Colonic mucosa (tissue), 4 donors: ENCODE results near the gene HS1BP3. TPM values are rescaled to one million over a fixed set of nuclear protein-coding genes. Genes with fewer than 3 reads are reported as not detected.

Source experiments
- DNase-seq: peaks from one replicate; pipeline ENCODE4 v3.0.0-alpha.2; 2020
- H3K27ac ChIP-seq: fragments of 200-600 bp; one replicate; pipeline ENCODE4 v1.8.0; 2021
- H3K27me3 ChIP-seq: fragments of 200-600 bp; one replicate; pipeline ENCODE4 v1.8.0; 2021
- H3K36me3 ChIP-seq: fragments of 200-600 bp; one replicate; pipeline ENCODE4 v1.8.0; 2021
- H3K4me1 ChIP-seq: fragments of 200-600 bp; one replicate; pipeline ENCODE4 v1.8.0; 2021; ENCODE audit warnings: mild to moderate bottlenecking
- H3K4me3 ChIP-seq: fragments of 200-600 bp; one replicate; pipeline ENCODE4 v1.8.0; 2021
- H3K9ac ChIP-seq, 2 donors: one replicate each; pipeline ENCODE4 v1.7.0; 2013; ENCODE audit warnings: control low read depth in 2 of 2, low read depth in 2 of 2, low read length in 2 of 2
- H3K9me3 ChIP-seq: fragments of 200-600 bp; one replicate; pipeline ENCODE4 v1.8.0; 2021
- intact Hi-C: fragments of 100-400 bp; cut with DNase I; formaldehyde crosslinking; loops from one replicate; pipeline ENCODE4 v1.14.1; 2022
- total RNA-seq, 2 donors: library from RNA; stranded (reverse); fragmentation: NEBNext Ultra II Directional in 1 of 2; extraction: Animal tissue kit (Norgen Biotek cat#: 25700) in 1 of 2; gene quantifications; one replicate each; pipeline ENCODE4 v1.2.1, GENCODE V29; 2021
- TF ChIP-seq, protein P1 (sequence below): fragments of 200-600 bp; IDR thresholded peaks from one replicate; pipeline ENCODE4 v1.8.0; 2022; ENCODE audit warnings: antibody characterized with exemption, mild to moderate bottlenecking
- donor health status: healthy.
- donor health status: DM: no; HTN: no; CAD: no.
- donor health status: DM: no; HTN: no; CAD: no.

Gene HS1BP3
- total RNA-seq, 2 donors from 2014 or later = 21.2 to 21.5 TPM

DNA sequence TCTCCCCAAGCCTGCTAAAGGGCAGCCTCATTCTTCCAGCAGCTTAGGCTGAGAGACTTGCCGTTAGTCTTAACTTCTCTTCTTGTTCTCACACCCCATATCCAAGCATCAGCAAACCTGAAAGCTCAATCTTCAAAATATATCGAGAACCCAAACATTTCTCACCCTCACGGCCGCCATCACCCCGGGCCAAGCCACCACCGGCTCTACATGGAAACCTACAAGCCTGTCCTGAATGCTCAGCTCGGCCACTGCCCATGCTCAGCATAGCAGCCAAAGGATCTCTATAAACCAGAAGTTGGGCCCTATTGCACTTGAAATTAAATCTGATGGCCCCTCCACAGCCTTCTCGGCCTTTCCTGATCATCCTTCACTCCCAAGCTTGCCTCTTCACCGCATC, 2.1 kb downstream of the HS1BP3 start:
- no peak for DNase-seq
- Histone ChIP-seq H3K9me3 (no peaks in the 10 kb centered on the region), H3K9ac (no peak overlapping the region), H3K4me1 (peaks cover 10% of the 10 kb centered on the region), H3K36me3 (no peaks in the 10 kb centered on the region), H3K27me3 (no peaks in the 10 kb centered on the region), H3K4me3 (no peak overlapping the region), H3K27ac (no peak overlapping the region)
- intact Hi-C loops = no loop called here
- TF ChIP-seq, protein P1, sequence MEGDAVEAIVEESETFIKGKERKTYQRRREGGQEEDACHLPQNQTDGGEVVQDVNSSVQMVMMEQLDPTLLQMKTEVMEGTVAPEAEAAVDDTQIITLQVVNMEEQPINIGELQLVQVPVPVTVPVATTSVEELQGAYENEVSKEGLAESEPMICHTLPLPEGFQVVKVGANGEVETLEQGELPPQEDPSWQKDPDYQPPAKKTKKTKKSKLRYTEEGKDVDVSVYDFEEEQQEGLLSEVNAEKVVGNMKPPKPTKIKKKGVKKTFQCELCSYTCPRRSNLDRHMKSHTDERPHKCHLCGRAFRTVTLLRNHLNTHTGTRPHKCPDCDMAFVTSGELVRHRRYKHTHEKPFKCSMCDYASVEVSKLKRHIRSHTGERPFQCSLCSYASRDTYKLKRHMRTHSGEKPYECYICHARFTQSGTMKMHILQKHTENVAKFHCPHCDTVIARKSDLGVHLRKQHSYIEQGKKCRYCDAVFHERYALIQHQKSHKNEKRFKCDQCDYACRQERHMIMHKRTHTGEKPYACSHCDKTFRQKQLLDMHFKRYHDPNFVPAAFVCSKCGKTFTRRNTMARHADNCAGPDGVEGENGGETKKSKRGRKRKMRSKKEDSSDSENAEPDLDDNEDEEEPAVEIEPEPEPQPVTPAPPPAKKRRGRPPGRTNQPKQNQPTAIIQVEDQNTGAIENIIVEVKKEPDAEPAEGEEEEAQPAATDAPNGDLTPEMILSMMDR = no peak

DNA sequence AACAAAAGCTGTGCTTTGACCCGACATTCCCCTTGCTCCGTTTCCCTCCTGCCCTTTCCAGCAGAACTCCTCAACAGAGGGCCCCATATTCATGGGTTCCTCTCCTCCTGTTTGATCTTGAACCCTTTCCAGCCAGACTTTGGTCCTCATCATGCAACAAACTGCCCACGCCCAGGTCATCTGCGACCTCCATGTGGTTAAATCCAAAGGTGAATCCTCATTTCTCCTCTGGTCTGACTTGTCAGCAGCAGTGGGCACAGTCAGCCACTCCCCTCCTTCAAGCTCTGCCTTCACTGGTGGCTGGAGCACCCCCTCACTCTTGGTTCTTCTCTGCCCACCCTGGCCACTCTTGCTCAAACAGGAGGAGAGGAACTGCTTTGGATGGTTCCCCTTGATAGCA, 2.7 kb downstream of the HS1BP3 start:
- no peak for DNase-seq
- Histone ChIP-seq H3K9ac (no peak overlapping the region), H3K36me3 (no peaks in the 10 kb centered on the region), H3K9me3 (no peaks in the 10 kb centered on the region), H3K27ac (no peak overlapping the region), H3K4me3 (no peak overlapping the region), H3K27me3 (no peaks in the 10 kb centered on the region), H3K4me1 (peaks cover 10% of the 10 kb centered on the region)
- TF ChIP-seq, protein P1 = no peak
- intact Hi-C loops = no loop called here

DNA sequence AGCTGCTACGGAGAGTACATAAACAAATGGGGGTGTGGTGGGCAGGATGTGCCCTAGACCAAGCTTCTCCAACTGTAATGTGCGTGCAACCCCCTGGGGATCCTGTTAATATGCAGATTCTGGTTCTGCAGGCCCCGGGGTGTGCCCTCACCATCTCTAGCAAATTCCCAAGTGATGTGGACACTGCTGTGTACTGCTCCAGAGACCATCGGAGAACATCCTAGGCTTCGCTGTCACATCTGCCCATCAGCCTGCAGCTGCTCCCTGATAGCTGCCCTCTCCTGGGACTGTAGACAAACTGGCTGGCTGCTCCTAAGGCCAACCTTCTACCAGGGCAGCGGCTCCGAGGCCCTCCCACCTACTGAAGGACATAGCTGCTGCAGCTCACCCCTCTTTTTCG, 3.2 kb downstream of the HS1BP3 start:
- H3K36me3 ChIP-seq = no peaks in the 10 kb centered on the region
- no peak overlapping the region for H3K9ac ChIP-seq
- intact Hi-C loops = no loop called here
- no peak overlapping the region for H3K4me3 ChIP-seq
- no peaks in the 10 kb centered on the region for H3K9me3 ChIP-seq
- H3K27ac ChIP-seq = no peak overlapping the region
- no peaks in the 10 kb centered on the region for H3K27me3 ChIP-seq
- H3K4me1 ChIP-seq = peaks cover 10% of the 10 kb centered on the region
- DNase-seq = no peak
- TF ChIP-seq, protein P1 = no peak

DNA sequence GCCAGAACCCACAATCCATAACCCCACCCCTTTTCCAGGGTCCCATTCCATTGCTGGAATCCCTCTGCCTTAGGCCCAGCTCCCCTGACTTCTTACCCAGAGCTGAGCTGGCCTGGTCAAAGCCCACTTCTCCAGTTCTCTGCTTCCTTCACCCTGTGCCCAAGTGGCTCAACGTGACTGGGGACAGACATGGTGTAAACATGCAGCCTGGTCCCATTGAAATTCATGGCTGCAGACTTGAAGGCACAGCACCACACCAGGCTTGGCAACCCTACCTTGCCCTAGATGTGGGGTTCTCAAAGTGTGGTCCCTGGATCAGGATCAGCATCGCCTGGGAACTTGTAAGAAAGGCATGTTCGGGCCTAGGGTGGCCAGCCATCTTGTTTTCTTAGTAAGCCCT, 3.7 kb downstream of the HS1BP3 start:
- H3K27me3 ChIP-seq = no peaks in the 10 kb centered on the region
- H3K27ac ChIP-seq = no peak overlapping the region
- DNase-seq = no peak
- intact Hi-C loops = no loop called here
- no peak overlapping the region for H3K9ac ChIP-seq
- H3K4me1 ChIP-seq = peaks cover 10% of the 10 kb centered on the region
- no peaks in the 10 kb centered on the region for H3K36me3 ChIP-seq
- H3K4me3 ChIP-seq = no peak overlapping the region
- TF ChIP-seq, protein P1 = no peak
- H3K9me3 ChIP-seq = no peaks in the 10 kb centered on the region

DNA sequence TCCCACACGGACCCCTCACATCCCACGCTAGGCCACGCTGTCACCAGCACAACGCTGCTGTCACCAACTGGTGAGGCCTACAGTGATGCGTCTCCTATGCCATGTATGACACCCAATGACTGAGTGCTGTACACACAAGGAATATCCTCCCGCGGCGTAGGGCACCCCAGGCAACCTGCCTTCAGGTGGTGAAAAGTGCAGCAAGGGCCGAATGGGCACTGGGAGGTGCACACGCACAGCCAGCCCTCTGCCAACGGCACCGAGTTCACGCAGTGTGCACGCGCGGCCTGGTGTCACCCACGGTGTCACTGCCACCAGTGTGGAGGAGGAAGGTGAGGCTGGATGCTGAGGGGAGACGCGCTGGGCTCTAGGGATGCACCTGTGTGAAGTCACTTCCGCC, 4.5 kb downstream of the HS1BP3 start:
- Histone ChIP-seq H3K36me3 (no peaks in the 10 kb centered on the region), H3K27me3 (no peaks in the 10 kb centered on the region), H3K4me1 (peaks cover 10% of the 10 kb centered on the region), H3K9ac (no peak overlapping the region), H3K4me3 (no peak overlapping the region), H3K9me3 (no peaks in the 10 kb centered on the region), H3K27ac (no peak overlapping the region)
- TF ChIP-seq, protein P1 = no peak
- DNase-seq = no peak
- intact Hi-C loops = no loop called here

DNA sequence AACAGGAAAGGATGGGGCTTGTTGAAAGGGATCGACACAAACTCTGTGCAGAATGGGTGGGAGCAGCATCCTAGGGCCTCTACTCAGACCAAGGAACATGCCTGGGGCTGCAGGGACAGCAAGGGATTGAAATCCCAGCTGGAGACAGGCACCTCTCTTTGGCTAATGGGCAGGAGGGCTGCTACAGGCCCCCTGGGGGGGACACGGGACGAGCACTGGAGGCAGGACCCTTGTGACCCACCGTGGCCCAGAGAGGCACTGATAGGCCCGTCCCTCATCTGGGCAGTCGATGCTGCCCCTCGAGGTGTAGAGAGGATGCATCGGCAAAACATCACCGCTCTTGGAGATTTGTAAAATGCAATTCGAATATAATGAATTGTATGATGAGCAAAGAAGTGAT, 5.1 kb downstream of the HS1BP3 start:
- Histone ChIP-seq H3K9me3 (no peaks in the 10 kb centered on the region), H3K4me1 (peaks cover 10% of the 10 kb centered on the region), H3K4me3 (no peak overlapping the region), H3K9ac (no peak overlapping the region), H3K27ac (no peak overlapping the region), H3K27me3 (no peaks in the 10 kb centered on the region), H3K36me3 (no peaks in the 10 kb centered on the region)
- no peak for DNase-seq
- intact Hi-C loops = no loop called here
- TF ChIP-seq, protein P1 = no peak
